ENCODE measurements around the gene TVP23C. TPM values are rescaled to one million over a fixed set of nuclear protein-coding genes. Genes with fewer than 3 reads are reported as not detected.
"Not testable (repeated sequence)": the region's sequence is repeated elsewhere in the genome, so short reads cannot be mapped to it uniquely, and the experiment has no call there.

TVP23C gene
- total RNA-seq, 2 donors from 2014 or later: 30.7 to 73.2 TPM

GRCh38 chr17:15583313-15583712, 20.0 kb upstream of the TVP23C start:
- not testable (repeated sequence) for H3K4me1 Mint-ChIP-seq; H3K27ac Mint-ChIP-seq; H3K27ac ChIP-seq (ENCODE audit: low read depth, low read length); DNase-seq; H3K4me3 ChIP-seq (ENCODE audit: low read length); H3K9me3 Mint-ChIP-seq; H3K9me3 ChIP-seq (ENCODE audit: control insufficient read depth, low read length); H3K27me3 ChIP-seq (ENCODE audit: control insufficient read depth, insufficient read depth, low read length, poor library complexity, severe bottlenecking); H3K36me3 Mint-ChIP-seq (ENCODE audit: low read depth); H3K9ac ChIP-seq (ENCODE audit: extremely low read depth, low read length, poor library complexity, severe bottlenecking); H3K36me3 ChIP-seq (ENCODE audit: control insufficient read depth, insufficient read depth, low read length); H3K27me3 Mint-ChIP-seq (ENCODE audit: insufficient read depth); H3K4me1 ChIP-seq (ENCODE audit: control insufficient read depth, insufficient read depth, low read length); H3K4me3 Mint-ChIP-seq
- WGBS, 2 experiments (ENCODE audit: insufficient coverage in 1 of 2, insufficient read length in 1 of 2): 86% methylated on average over 2 of the region's 5 CpGs; no CpG with 5 or more reads in 1 of the 2 experiments

DNA sequence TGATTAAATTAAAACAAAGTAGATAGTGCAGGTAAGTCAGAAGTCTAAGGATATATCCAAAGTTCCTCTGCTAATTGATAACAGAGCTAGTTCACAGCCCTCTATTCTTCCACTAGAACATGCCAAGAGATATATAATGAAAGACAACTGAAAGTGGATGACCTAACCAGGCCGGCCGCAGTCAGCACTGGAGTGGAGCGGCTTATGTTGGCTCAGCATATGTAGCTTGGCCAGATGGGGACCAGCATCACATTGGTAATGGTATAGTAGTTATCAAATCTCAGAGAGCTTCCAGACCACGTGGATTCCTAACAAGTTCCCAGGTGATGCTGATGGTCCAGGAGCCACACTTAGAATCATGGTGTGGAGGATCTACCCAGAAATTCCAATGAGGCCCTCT, 18.2 kb upstream of the TVP23C start:
- not testable (repeated sequence) for H3K27ac Mint-ChIP-seq; DNase-seq; H3K27me3 ChIP-seq (ENCODE audit: control insufficient read depth, insufficient read depth, low read length, poor library complexity, severe bottlenecking); H3K27ac ChIP-seq (ENCODE audit: low read depth, low read length); H3K9me3 ChIP-seq (ENCODE audit: control insufficient read depth, low read length); H3K4me1 Mint-ChIP-seq; H3K9ac ChIP-seq (ENCODE audit: extremely low read depth, low read length, poor library complexity, severe bottlenecking); H3K4me1 ChIP-seq (ENCODE audit: control insufficient read depth, insufficient read depth, low read length); H3K36me3 Mint-ChIP-seq (ENCODE audit: low read depth); H3K36me3 ChIP-seq (ENCODE audit: control insufficient read depth, insufficient read depth, low read length); H3K27me3 Mint-ChIP-seq (ENCODE audit: insufficient read depth); H3K9me3 Mint-ChIP-seq; H3K4me3 Mint-ChIP-seq; H3K4me3 ChIP-seq (ENCODE audit: low read length)
- WGBS, 2 experiments (ENCODE audit: insufficient coverage in 1 of 2, insufficient read length in 1 of 2): 100% methylated on average over 3 of the region's 4 CpGs; no CpG with 5 or more reads in 1 of the 2 experiments

DNA sequence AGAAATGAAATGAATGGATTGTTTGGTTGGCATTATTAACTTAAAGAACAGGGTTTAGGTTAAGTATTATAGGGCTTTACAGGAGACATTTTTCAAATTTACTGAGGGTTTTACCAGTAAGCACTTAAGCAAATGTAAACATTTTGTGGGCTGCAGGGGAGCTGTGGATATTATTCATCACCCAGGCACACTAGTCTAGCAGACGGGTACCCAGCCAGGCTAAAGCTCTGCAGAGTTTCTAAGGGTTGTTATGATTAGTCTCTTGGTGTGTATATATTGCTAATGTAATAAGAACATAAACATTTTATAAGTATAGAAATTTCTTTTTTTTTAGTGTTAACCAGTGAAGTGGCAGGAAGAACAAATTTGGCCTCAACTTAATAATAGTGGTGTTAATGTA, 13.6 kb upstream of the TVP23C start:
- no CpG with 5 or more reads among the region's 1 CpG for WGBS, 2 experiments (ENCODE audit: insufficient coverage in 1 of 2, insufficient read length in 1 of 2)
- not testable (repeated sequence) for H3K36me3 Mint-ChIP-seq (ENCODE audit: low read depth); H3K27me3 ChIP-seq (ENCODE audit: control insufficient read depth, insufficient read depth, low read length, poor library complexity, severe bottlenecking); H3K9me3 ChIP-seq (ENCODE audit: control insufficient read depth, low read length); H3K36me3 ChIP-seq (ENCODE audit: control insufficient read depth, insufficient read depth, low read length); H3K4me1 Mint-ChIP-seq; H3K27ac ChIP-seq (ENCODE audit: low read depth, low read length); H3K4me3 ChIP-seq (ENCODE audit: low read length); H3K9ac ChIP-seq (ENCODE audit: extremely low read depth, low read length, poor library complexity, severe bottlenecking); H3K4me3 Mint-ChIP-seq; H3K27me3 Mint-ChIP-seq (ENCODE audit: insufficient read depth); H3K9me3 Mint-ChIP-seq; H3K27ac Mint-ChIP-seq; DNase-seq; H3K4me1 ChIP-seq (ENCODE audit: control insufficient read depth, insufficient read depth, low read length)

GRCh38 chr17:15574660-15575059, 11.4 kb upstream of the TVP23C start:
- not testable (repeated sequence) for DNase-seq; H3K9me3 ChIP-seq (ENCODE audit: control insufficient read depth, low read length); H3K27me3 ChIP-seq (ENCODE audit: control insufficient read depth, insufficient read depth, low read length, poor library complexity, severe bottlenecking); H3K4me3 ChIP-seq (ENCODE audit: low read length); H3K9me3 Mint-ChIP-seq; H3K27ac Mint-ChIP-seq; H3K4me1 ChIP-seq (ENCODE audit: control insufficient read depth, insufficient read depth, low read length); H3K4me3 Mint-ChIP-seq; H3K36me3 ChIP-seq (ENCODE audit: control insufficient read depth, insufficient read depth, low read length); H3K36me3 Mint-ChIP-seq (ENCODE audit: low read depth); H3K27me3 Mint-ChIP-seq (ENCODE audit: insufficient read depth); H3K9ac ChIP-seq (ENCODE audit: extremely low read depth, low read length, poor library complexity, severe bottlenecking); H3K4me1 Mint-ChIP-seq; H3K27ac ChIP-seq (ENCODE audit: low read depth, low read length)
- 100% methylated on average over 2 of the region's 5 CpGs; no CpG with 5 or more reads in 1 of the 2 experiments for WGBS, 2 experiments (ENCODE audit: insufficient coverage in 1 of 2, insufficient read length in 1 of 2)

DNA sequence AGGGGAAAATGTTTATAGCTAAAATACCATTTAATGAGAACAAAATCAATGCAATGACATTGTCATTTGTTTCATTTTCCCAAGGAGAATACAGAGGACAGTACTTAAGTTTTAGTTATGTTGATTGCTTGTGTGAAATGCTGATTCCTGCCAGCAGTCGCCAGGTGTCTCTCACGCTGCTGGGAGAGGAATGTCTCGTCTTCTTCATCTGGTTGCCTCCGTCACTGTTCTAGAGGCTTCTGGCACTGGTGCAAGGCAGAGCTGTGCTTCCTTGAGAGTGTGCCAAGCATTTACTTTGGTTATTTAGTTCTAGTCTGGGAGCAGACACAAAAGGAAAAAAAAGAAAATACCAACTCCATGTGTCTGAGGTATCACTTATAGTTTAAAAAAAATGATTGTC, 10.6 kb upstream of the TVP23C start:
- not testable (repeated sequence) for H3K27me3 ChIP-seq (ENCODE audit: control insufficient read depth, insufficient read depth, low read length, poor library complexity, severe bottlenecking); H3K4me1 ChIP-seq (ENCODE audit: control insufficient read depth, insufficient read depth, low read length); H3K9me3 ChIP-seq (ENCODE audit: control insufficient read depth, low read length); H3K27ac ChIP-seq (ENCODE audit: low read depth, low read length); H3K9ac ChIP-seq (ENCODE audit: extremely low read depth, low read length, poor library complexity, severe bottlenecking); H3K4me3 ChIP-seq (ENCODE audit: low read length); H3K9me3 Mint-ChIP-seq; H3K27ac Mint-ChIP-seq; H3K36me3 ChIP-seq (ENCODE audit: control insufficient read depth, insufficient read depth, low read length); H3K27me3 Mint-ChIP-seq (ENCODE audit: insufficient read depth); H3K4me3 Mint-ChIP-seq; H3K4me1 Mint-ChIP-seq; H3K36me3 Mint-ChIP-seq (ENCODE audit: low read depth)
- peak; percentile 59 for TF ChIP-seq CTCF (conservative IDR thresholded peaks at IDR 0.05)
- DNase-seq: peak; percentile 83
- WGBS, 2 experiments (ENCODE audit: insufficient coverage in 1 of 2, insufficient read length in 1 of 2): 47% methylated on average over 4 of the region's 4 CpGs; no CpG with 5 or more reads in 1 of the 2 experiments

- H3K36me3 ChIP-seq (ENCODE audit: control insufficient read depth, insufficient read depth, low read length); H3K27me3 ChIP-seq (ENCODE audit: control insufficient read depth, insufficient read depth, low read length, poor library complexity, severe bottlenecking); DNase-seq; H3K27me3 Mint-ChIP-seq (ENCODE audit: insufficient read depth); H3K9me3 ChIP-seq (ENCODE audit: control insufficient read depth, low read length); H3K4me1 ChIP-seq (ENCODE audit: control insufficient read depth, insufficient read depth, low read length); H3K9me3 Mint-ChIP-seq: not testable (repeated sequence)
- Mint-ChIP-seq H3K4me3 (peak overlapping the region; percentile 83), H3K36me3 (ENCODE audit: low read depth) (peaks cover 15% of the 10 kb centered on the region), H3K4me1 (peaks cover 11% of the 10 kb centered on the region), H3K27ac (peak overlapping the region; percentile 97)
- Histone ChIP-seq H3K27ac (ENCODE audit: low read depth, low read length) (peak overlapping the region; percentile 32), H3K4me3 (ENCODE audit: low read length) (peak overlapping the region; percentile 78), H3K9ac (ENCODE audit: extremely low read depth, low read length, poor library complexity, severe bottlenecking) (peak overlapping the region; percentile 73)
- WGBS, 2 experiments (ENCODE audit: insufficient coverage in 1 of 2, insufficient read length in 1 of 2): 2% methylated on average over 12 of the region's 34 CpGs; no CpG with 5 or more reads in 1 of the 2 experiments
These were observed 489 bp downstream of the TVP23C start for GRCh38 chr17:15562613-15563374.
